ENCODE measurements around the gene PRKCA.
"Not testable (repeated sequence)": the region's sequence is repeated elsewhere in the genome, so short reads cannot be mapped to it uniquely, and the experiment has no call there.

Gene PRKCA

GRCh38 chr17:66706851-66707450 is 404.5 kb downstream of the PRKCA start:
- DNase-seq: no peak

GRCh38 chr17:66711401-66711800 is 409.0 kb downstream of the PRKCA start:
- DNase-seq: peak; percentile 39

DNA sequence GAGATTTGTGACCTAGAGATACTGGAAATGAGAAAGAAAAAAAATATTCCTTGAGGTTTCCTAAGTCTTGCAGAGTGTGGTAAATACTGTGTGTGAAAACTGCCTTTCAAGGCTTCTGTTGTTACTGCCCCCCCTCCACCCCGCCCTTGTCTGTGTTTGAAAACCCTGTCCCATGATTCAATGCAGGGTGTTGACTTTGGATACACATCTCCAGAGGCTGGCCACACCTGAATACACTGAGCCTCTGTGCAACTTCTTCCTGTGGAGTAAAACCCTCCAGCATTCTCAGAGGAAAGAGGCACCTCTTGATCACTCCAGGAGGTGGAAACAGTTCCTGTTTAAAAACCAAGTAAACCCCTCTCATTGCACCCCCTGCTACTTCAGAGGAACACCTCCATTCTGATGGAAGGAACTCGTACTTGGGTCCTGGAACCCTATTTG is 409.5 kb downstream of the PRKCA start:
- peak; percentile 86 for DNase-seq

GRCh38 chr17:66712453-66712852 is 410.0 kb downstream of the PRKCA start:
- DNase-seq: no peak

GRCh38 chr17:66713021-66713532 is 410.7 kb downstream of the PRKCA start:
- not testable (repeated sequence) for DNase-seq

DNA sequence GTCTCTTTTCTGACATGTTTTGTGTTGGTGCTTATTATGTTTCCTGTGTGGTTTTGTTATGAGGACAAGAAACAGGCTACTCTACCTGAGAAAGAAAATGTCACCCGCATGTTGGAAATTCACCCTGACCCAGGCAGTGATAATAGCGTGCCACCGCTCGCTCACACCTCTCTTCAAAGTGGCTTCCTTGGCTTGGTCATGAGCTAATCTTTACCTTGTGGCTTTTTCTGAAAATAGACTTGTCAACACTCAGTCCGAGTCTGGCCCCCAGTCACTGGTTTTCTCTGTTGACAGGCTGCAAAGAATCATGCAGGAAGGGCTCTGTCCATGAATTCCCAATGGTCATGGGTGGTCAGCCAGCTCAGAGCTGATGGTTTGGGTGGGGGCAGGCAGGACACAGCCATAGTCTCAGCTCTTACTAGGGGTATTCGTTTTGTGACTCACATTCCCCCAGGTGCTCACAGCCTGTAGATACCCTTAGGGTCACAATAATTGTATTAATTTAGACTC is 411.2 kb downstream of the PRKCA start:
- DNase-seq: peak; percentile 42

DNA sequence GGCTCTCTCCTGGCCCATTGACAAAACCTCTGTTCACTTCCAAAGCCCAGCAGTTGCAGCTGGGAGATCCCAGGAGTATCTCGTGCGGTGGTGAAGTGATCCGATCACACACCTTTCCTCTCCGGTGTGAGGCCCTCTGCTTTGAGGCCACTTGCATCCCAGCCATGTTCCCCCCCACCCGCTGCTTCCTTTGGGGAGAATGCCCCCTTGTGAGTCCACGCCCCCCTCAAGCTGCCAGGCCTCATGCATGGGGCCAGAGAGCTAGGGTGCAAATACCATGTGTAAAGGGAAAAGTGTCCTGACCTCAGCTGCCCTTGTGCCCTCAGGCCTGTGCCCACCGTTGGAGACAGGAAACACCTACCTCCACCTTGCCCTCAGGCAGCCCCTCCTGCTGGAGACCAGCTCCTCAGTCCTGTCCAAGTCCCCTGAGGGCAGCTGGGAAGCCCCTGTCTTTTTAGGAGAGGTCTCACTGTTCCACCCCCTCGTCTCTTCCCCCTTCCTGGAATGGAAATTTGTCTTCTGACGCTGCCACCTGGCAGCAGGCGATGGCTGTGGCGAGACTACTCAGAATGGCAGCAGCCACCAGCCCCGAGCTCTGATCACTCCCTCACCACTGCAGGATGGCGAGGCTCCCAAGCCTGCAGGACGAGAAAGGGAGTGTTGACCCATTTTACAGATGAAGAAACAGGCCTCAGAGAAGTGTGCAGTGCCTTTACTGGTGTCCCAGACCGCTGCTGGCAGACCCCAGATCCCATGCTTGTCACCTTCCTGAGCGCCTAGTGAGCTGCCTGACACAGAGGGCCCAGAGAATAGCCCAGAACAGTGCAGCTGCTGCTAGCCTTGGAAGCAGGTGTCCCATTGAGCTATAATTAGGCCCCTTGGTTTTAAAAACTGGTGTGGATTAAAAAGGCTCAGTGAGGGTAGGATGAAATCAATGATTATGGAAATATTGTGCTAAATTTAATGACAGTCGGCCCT is 411.9 kb downstream of the PRKCA start:
- DNase-seq: peak; percentile 53

- DNase-seq: no peak
These were observed 412.8 kb downstream of the PRKCA start for GRCh38 chr17:66715076-66715675.

DNA sequence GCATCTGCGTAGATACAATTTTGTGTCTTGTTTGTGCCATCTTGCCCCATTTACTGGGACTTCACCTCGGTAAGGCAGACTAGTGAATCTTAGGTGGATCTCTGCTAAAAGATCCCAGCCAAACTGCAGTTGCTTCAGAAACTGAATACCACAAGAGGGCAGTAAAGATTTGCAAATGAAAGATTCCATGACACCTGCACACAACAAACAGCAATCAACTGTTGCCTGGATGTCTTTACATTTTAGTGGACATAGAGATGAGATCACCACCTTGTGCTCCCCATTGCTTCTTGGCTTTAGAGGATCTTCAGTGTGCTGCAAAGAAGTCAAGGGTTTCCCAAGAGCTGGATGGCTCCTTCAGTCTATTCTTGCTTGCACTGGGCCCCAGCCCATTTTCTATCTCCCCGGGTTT is 413.3 kb downstream of the PRKCA start:
- peak; percentile 83 for DNase-seq

DNA sequence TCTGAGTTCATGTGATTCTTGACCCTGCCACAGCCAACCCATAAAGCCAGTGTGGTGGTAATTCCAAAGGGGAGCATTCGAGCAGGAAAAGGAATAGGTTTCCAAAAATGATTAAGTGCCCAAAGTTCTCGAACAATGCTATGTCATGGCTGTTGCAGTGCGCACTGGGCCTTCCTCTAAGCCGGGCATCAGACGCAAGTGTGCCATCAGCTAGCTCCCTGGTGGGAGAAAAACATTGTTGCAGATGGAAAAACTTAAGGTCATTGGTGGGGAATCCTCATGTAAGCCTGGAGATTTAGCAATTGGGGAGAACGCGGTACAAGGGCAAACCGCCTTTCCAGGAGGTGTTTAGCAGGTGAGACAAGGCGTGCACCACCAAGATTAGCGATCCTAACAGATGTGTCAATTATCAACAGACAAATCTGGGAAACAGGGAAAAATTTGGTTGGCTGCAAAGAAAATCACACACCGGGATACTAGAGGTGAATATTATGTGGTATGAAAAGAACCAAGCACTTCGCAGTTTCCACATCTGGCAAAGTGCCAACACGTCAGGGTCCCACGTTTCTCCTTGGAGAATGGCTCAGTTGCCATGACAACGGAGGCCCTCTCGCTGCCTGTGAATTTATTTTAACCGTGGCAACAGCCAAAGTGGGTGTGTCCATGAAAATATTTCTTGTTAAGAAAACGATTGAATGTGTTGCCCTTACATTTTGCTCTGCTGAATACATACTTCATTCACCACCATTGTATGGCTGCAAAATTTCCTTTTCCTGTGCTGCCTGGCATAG is 414.0 kb downstream of the PRKCA start:
- peak; percentile 60 for DNase-seq

- peak; percentile 23 for DNase-seq
These were observed 415.2 kb downstream of the PRKCA start for GRCh38 chr17:66717641-66718058.

DNA sequence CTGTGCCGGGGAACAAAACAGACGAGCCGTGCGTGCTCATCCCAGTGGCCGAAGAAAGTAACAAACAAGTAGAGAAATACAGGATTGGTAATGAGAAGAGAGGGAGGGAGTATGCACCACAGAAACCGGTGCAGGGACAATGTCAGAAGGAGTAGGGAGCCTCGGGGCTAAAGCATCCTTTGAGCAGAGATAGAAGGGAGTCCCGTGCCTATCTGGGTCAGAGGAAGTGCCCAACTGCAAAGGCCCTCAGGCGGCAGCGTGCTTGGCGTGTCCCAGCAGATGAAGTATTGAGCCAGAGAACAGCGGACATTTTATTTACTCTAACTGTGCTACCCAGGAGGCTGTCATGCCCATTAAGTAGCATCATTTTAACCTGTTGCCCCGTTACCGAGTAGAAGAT is 417.6 kb downstream of the PRKCA start:
- no peak for DNase-seq

- no peak for DNase-seq
These were observed 418.2 kb downstream of the PRKCA start for GRCh38 chr17:66720567-66720966.

GRCh38 chr17:66722341-66722740 is 419.9 kb downstream of the PRKCA start:
- DNase-seq: no peak

DNA sequence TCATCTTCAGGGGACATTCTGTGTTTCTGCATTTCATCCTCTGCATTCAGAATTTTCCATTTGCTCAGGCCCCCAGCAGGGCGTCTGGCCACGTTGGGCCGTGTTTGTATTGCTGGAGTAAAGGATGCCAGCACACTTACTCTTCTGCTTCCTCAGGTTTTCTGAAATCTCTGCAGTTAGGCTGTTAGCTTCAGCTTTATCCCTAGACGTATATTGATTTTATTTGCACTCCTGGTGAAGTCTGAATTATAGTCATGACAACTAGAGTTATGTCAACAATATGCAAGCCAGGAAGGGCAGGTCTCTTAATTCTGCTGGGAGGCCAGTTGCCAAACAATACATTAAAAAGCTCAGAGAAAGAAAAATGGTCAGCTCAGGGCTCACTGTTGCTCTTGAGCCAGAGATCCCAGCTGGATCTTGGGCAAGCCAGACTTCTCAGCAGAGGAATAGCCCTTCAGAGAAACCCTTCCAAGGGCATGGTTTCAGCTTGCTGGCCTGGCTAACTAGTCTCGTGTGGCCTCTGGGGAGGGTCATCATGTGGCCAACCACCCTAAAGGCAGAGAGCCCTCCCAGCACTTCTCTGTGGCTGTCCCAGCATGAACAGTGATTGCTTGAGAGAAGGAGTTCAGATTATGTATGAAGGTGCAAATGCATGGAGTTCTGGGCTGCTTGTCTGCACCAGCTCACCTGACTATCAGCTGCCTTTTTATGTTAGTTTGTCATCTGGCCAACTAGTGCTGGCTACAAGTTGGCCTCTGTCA is 422.3 kb downstream of the PRKCA start:
- DNase-seq: peak; percentile 73

- DNase-seq: not testable (repeated sequence)
These were observed 423.0 kb downstream of the PRKCA start for GRCh38 chr17:66725438-66725837.

DNA sequence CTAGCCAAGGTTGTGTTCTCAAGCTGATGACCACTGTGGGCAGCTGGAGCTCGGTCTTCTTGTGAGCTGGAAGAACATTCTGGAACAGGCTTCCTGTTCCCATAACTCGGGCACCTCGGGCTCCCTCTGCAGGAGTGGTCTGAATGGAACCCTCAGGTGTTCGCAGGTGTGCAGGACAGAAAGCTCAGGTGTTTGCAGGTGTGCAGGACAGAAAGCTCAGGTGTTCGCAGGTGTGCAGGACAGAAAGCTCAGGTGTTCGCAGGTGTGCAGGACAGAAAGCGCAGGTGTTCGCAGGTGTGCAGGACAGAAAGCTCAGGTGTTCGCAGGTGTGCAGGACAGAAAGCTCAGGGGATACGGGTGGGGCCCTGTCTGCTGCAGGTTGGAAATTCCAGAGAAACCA is 423.5 kb downstream of the PRKCA start:
- peak; percentile 10 for DNase-seq

DNA sequence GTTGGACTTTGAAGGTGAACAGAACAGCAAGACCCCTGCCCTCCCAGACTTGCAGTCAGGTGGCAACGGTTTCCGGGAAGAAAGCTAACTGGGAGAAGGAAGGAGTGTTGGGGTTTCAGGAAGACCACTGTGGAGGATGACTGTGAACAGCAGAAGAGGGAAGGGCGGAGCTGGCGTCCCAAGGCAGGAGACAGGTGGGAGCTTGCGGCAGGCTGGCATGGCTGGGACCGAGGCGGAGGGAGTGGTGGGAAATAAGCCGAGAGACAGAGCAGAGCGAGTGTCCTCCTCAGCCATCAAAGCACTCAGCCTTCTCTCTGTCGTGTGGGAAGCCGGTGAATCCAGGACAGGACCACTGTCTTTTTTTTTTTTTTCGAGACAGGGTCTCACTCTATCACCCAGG is 424.0 kb downstream of the PRKCA start:
- no peak for DNase-seq

- no peak for DNase-seq
These were observed 424.4 kb downstream of the PRKCA start for GRCh38 chr17:66726846-66727245.

GRCh38 chr17:66727634-66728570 is 425.5 kb downstream of the PRKCA start:
- DNase-seq: peak; percentile 83

All from NCI-H146 (cell line).